NB4 (cell line): ENCODE results near the gene THBS3.
A peak's percentile ranks its signal among the peaks of the same experiment; 100 is the strongest.

Experiments used
- DNase-seq: peaks from one replicate; pipeline ENCODE4 v3.0.0; 2010; ENCODE audit warnings: low read depth
- H3K4me3 ChIP-seq: one replicate; pipeline ENCODE4 v1.5.1; 2011; ENCODE audit warnings: mild to moderate bottlenecking, low read depth, low read length, moderate library complexity
- CTCF ChIP-seq: IDR thresholded peaks from one replicate; pipeline ENCODE4 v1.5.1; 2012; ENCODE audit warnings: low read depth, low read length
- MYC ChIP-seq: IDR thresholded peaks from 2 replicates; pipeline ENCODE4 v1.6.1; 2011; ENCODE audit warnings: low read depth, low read length
- POLR2A ChIP-seq: IDR thresholded peaks from 2 replicates; pipeline ENCODE4 v1.6.1; 2011; ENCODE audit warnings: mild to moderate bottlenecking; ENCODE audit not compliant: insufficient read length; ENCODE audit errors: extremely low read depth
- TF ChIP-seq, protein P1 (sequence below): IDR thresholded peaks from 2 replicates; pipeline ENCODE4 v1.6.1; 2011; ENCODE audit warnings: low read depth, low read length

THBS3 gene

DNA sequence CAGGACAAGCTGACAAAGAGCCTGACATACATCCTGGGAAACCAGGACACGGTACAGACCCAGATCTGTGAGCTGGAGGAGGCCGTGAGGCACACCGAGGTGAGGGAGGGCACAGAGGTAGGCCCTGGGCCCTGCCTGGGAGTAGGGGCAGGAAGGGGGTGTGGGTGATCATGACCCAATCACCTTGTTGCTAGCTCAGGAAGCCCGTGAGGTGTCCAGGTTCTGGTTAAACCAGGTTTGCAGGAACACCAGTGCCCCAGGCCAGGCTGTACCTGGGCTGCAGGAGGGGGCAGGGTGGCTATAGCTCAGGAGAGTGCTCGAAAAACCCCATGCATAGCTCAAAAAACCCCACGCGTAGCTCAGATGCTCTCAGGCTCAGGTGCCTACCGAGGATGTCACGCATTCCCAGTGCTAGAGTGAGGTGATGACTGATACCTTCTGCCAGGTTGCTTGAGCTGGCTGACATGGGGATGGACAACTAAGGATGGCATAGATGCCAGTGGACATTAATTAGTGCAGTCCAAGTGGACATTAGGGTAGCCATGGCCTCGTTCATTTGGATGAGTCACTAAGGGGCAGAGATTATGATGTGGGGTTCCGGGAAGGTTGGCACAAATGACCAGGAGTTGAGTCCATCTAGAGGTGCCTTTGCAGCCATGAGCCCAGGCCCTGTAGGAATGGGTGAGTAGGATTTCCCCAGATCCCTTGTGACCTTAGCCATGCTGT lies 30.3 kb downstream of the THBS3 start:
- H3K4me3 ChIP-seq = no peak overlapping the region
- TF ChIP-seq, protein P1, sequence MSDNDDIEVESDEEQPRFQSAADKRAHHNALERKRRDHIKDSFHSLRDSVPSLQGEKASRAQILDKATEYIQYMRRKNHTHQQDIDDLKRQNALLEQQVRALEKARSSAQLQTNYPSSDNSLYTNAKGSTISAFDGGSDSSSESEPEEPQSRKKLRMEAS = no peak
- TF ChIP-seq POLR2A (no peak), CTCF (no peak), MYC (no peak)
- peak; percentile 1 for DNase-seq

GRCh38 chr1:155176544-155177071 lies 31.1 kb downstream of the THBS3 start:
- H3K4me3 ChIP-seq = no peak overlapping the region
- DNase-seq = peak; percentile 79
- TF ChIP-seq POLR2A (no peak), CTCF (peak; percentile 83), MYC (peak; percentile 72)
- TF ChIP-seq, protein P1 = peak; percentile 63

DNA sequence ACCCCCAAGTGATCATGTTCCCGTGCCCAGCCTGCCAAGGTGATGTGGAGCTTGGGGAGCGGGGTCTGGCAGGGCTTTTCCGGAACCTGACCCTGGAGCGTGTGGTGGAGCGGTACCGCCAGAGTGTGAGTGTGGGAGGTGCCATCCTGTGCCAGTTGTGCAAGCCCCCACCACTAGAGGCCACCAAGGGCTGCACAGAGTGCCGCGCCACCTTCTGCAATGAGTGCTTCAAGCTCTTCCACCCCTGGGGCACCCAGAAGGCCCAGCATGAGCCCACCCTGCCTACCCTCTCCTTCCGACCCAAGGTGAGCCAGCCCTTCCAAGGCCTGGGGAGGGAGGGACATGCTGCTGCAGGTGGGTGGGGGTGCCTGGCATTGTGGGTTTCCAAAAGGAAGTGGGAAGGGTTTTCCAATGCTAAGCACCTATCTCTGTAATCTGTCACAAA lies 31.7 kb downstream of the THBS3 start:
- H3K4me3 ChIP-seq = no peak overlapping the region
- DNase-seq = peak; percentile 55
- TF ChIP-seq MYC (no peak), CTCF (peak; percentile 34), POLR2A (no peak)
- TF ChIP-seq, protein P1 = no peak

DNA sequence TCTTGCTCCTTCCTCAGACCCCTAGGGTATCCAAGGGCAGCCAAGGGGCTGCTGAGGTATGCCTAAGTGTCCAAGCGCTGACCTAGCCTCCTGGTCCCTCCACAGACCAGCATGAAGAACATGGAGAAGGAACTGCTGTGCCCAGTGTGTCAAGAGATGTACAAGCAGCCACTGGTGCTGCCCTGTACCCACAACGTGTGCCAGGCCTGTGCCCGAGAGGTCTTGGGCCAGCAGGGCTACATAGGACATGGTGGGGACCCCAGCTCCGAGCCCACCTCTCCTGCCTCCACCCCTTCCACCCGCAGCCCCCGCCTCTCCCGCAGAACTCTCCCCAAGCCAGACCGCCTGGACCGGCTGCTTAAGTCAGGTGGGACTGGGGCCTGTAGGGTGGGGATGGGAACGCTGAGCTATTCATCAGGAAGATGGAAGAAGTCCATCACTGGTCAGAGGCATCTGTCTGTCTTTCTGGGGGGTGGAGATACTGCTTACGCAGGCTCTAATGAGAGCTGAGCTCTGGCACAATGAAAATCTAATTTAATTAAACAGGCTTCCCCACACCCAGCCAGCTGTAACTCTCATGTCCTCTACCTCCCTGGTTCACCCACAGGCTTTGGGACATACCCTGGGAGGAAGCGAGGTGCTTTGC lies 32.3 kb downstream of the THBS3 start:
- DNase-seq = no peak
- H3K4me3 ChIP-seq = no peak overlapping the region
- TF ChIP-seq, protein P1 = no peak
- TF ChIP-seq MYC = no peak
- no peak for TF ChIP-seq POLR2A
- TF ChIP-seq CTCF = no peak

GRCh38 chr1:155174324-155175280 lies 33.1 kb downstream of the THBS3 start:
- no peak overlapping the region for H3K4me3 ChIP-seq
- DNase-seq = no peak
- TF ChIP-seq CTCF (no peak), POLR2A (no peak), MYC (no peak)
- TF ChIP-seq, protein P1 = no peak
